ENCODE results near the gene TRIM58.

The TRIM58 gene

GRCh38 chr1:247849616-247850015 is 7.4 kb upstream of the TRIM58 start:
- H3K4me1 ChIP-seq (ENCODE audit: control extremely low read depth in 1 of 4, control insufficient read depth in 4 of 4, insufficient read depth in 4 of 4, low read length in 3 of 4): peaks cover 6 to 22% (median 15%) of the 10 kb centered on the region in 4 experiments
- CTCF ChIA-PET: interaction anchor here (1.0 kb wide), 2 partner anchors 9 to 10 kb away, joined by 3 read pairs; no protein-coding TSS in a partner anchor
- POLR2A ChIA-PET: no interaction called here
- H3K36me3 ChIP-seq (ENCODE audit: control insufficient read depth in 4 of 4, insufficient read depth in 4 of 4, low read length in 3 of 4): no peaks in the 10 kb centered on the region
- no peaks in the 10 kb centered on the region for H3K27me3 ChIP-seq (replicated peaks in 2 of 5; ENCODE audit: control insufficient read depth in 4 of 5, insufficient read depth in 5 of 5, low read length in 4 of 5)
- H3K4me3 ChIP-seq (ENCODE audit: control insufficient read depth in 1 of 7, extremely low read depth in 1 of 7, insufficient read depth in 4 of 7, low read depth in 2 of 7, low read length in 6 of 7): no peak overlapping the region
- H3K9me3 ChIP-seq (ENCODE audit: control extremely low read depth in 1 of 5, control insufficient read depth in 4 of 5, insufficient read depth in 2 of 5, low read depth in 1 of 5, low read length in 4 of 5): no peaks in the 10 kb centered on the region
- no CpG with 5 or more reads among the region's 1 CpG for WGBS (ENCODE audit: insufficient coverage)
- DNase-seq: no peak
- no peak overlapping the region for H3K27ac ChIP-seq (ENCODE audit: insufficient read depth in 1 of 2, low read depth in 1 of 2, low read length in 2 of 2, poor library complexity in 1 of 2, severe bottlenecking in 2 of 2)

- ChIA-PET CTCF (interaction anchor here (0.5 kb wide), 1 partner anchor 1823 kb away, joined by 3 read pairs; no protein-coding TSS in a partner anchor), POLR2A (no interaction called here)
- WGBS (ENCODE audit: insufficient coverage): 74% methylated on average over 12 of the region's 14 CpGs
- H3K27ac ChIP-seq (ENCODE audit: insufficient read depth in 1 of 2, low read depth in 1 of 2, low read length in 2 of 2, poor library complexity in 1 of 2, severe bottlenecking in 2 of 2): peak overlapping the region in 1 of 2 experiments; percentile 54
- peaks cover 13 to 64% (median 44%) of the 10 kb centered on the region in 4 experiments for H3K4me1 ChIP-seq (ENCODE audit: control extremely low read depth in 1 of 4, control insufficient read depth in 4 of 4, insufficient read depth in 4 of 4, low read length in 3 of 4)
- peak; percentile 66 to 92 (median 86) for DNase-seq
- H3K27me3 ChIP-seq (replicated peaks in 2 of 5; ENCODE audit: control insufficient read depth in 4 of 5, insufficient read depth in 5 of 5, low read length in 4 of 5): no peaks in the 10 kb centered on the region
- no peaks in the 10 kb centered on the region for H3K9me3 ChIP-seq (ENCODE audit: control extremely low read depth in 1 of 5, control insufficient read depth in 4 of 5, insufficient read depth in 2 of 5, low read depth in 1 of 5, low read length in 4 of 5)
- H3K36me3 ChIP-seq (ENCODE audit: control insufficient read depth in 4 of 4, insufficient read depth in 4 of 4, low read length in 3 of 4): no peaks in the 10 kb centered on the region
- H3K4me3 ChIP-seq (ENCODE audit: control insufficient read depth in 1 of 7, extremely low read depth in 1 of 7, insufficient read depth in 4 of 7, low read depth in 2 of 7, low read length in 6 of 7): no peak overlapping the region
These were observed 2.0 kb upstream of the TRIM58 start for GRCh38 chr1:247854899-247855545.

- no peaks in the 10 kb centered on the region for H3K27me3 ChIP-seq (replicated peaks in 2 of 5; ENCODE audit: control insufficient read depth in 4 of 5, insufficient read depth in 5 of 5, low read length in 4 of 5)
- H3K9me3 ChIP-seq (ENCODE audit: control extremely low read depth in 1 of 5, control insufficient read depth in 4 of 5, insufficient read depth in 2 of 5, low read depth in 1 of 5, low read length in 4 of 5): no peaks in the 10 kb centered on the region
- H3K4me3 ChIP-seq (ENCODE audit: control insufficient read depth in 1 of 7, extremely low read depth in 1 of 7, insufficient read depth in 4 of 7, low read depth in 2 of 7, low read length in 6 of 7): no peak overlapping the region
- peaks cover 13 to 64% (median 48%) of the 10 kb centered on the region in 4 experiments for H3K4me1 ChIP-seq (ENCODE audit: control extremely low read depth in 1 of 4, control insufficient read depth in 4 of 4, insufficient read depth in 4 of 4, low read length in 3 of 4)
- WGBS (ENCODE audit: insufficient coverage): 93% methylated on average over 4 of the region's 4 CpGs
- DNase-seq: no peak
- no peak overlapping the region for H3K27ac ChIP-seq (ENCODE audit: insufficient read depth in 1 of 2, low read depth in 1 of 2, low read length in 2 of 2, poor library complexity in 1 of 2, severe bottlenecking in 2 of 2)
- ChIA-PET CTCF (interaction anchor here (1.4 kb wide), 1 partner anchor 180 kb away, joined by 4 read pairs; no protein-coding TSS in a partner anchor), POLR2A (no interaction called here)
- peaks cover 0 to 6% (median 5%) of the 10 kb centered on the region in 4 experiments for H3K36me3 ChIP-seq (ENCODE audit: control insufficient read depth in 4 of 4, insufficient read depth in 4 of 4, low read length in 3 of 4)
These were observed 1.1 kb upstream of the TRIM58 start for GRCh38 chr1:247855911-247856310.

GRCh38 chr1:247857985-247858619 is 1.1 kb downstream of the TRIM58 start:
- H3K4me1 ChIP-seq (ENCODE audit: control extremely low read depth in 1 of 4, control insufficient read depth in 4 of 4, insufficient read depth in 4 of 4, low read length in 3 of 4): peaks cover 7 to 50% (median 38%) of the 10 kb centered on the region in 4 experiments
- H3K9me3 ChIP-seq (ENCODE audit: control extremely low read depth in 1 of 5, control insufficient read depth in 4 of 5, insufficient read depth in 2 of 5, low read depth in 1 of 5, low read length in 4 of 5): no peaks in the 10 kb centered on the region
- H3K27ac ChIP-seq (ENCODE audit: insufficient read depth in 1 of 2, low read depth in 1 of 2, low read length in 2 of 2, poor library complexity in 1 of 2, severe bottlenecking in 2 of 2): peak overlapping the region; percentile 67 to 89
- CTCF ChIA-PET: interaction anchor here (0.5 to 3.0 kb wide), 15 partner anchors 8 to 377 kb away, joined by 3 to 12 read pairs (median 3); partner anchors contain the start of gene OR2W3
- H3K36me3 ChIP-seq (ENCODE audit: control insufficient read depth in 4 of 4, insufficient read depth in 4 of 4, low read length in 3 of 4): peaks cover 7 to 21% (median 12%) of the 10 kb centered on the region in 4 experiments
- peak in 1 of 3 donors; percentile 42 for DNase-seq
- H3K27me3 ChIP-seq (replicated peaks in 2 of 5; ENCODE audit: control insufficient read depth in 4 of 5, insufficient read depth in 5 of 5, low read length in 4 of 5): no peaks in the 10 kb centered on the region
- 0% methylated on average over 9 of the region's 15 CpGs for WGBS (ENCODE audit: insufficient coverage)
- peak overlapping the region; percentile 73 to 93 (median 87) for H3K4me3 ChIP-seq (ENCODE audit: control insufficient read depth in 1 of 7, extremely low read depth in 1 of 7, insufficient read depth in 4 of 7, low read depth in 2 of 7, low read length in 6 of 7)
- POLR2A ChIA-PET: interaction anchor here (0.6 to 1.0 kb wide), 6 partner anchors 14 to 430 kb away, joined by 3 read pairs; no protein-coding TSS in a partner anchor

- peaks cover 21 to 64% (median 36%) of the 10 kb centered on the region in 4 experiments for H3K36me3 ChIP-seq (ENCODE audit: control insufficient read depth in 4 of 4, insufficient read depth in 4 of 4, low read length in 3 of 4)
- H3K4me1 ChIP-seq (ENCODE audit: control extremely low read depth in 1 of 4, control insufficient read depth in 4 of 4, insufficient read depth in 4 of 4, low read length in 3 of 4): peaks cover 7 to 16% (median 12%) of the 10 kb centered on the region in 4 experiments
- POLR2A ChIA-PET: interaction anchor here (0.6 kb wide), 2 partner anchors 23 to 164 kb away, joined by 3 read pairs; no protein-coding TSS in a partner anchor
- CTCF ChIA-PET: no interaction called here
- H3K27ac ChIP-seq (ENCODE audit: insufficient read depth in 1 of 2, low read depth in 1 of 2, low read length in 2 of 2, poor library complexity in 1 of 2, severe bottlenecking in 2 of 2): no peak overlapping the region
- no peaks in the 10 kb centered on the region for H3K27me3 ChIP-seq (replicated peaks in 2 of 5; ENCODE audit: control insufficient read depth in 4 of 5, insufficient read depth in 5 of 5, low read length in 4 of 5)
- peaks cover 0 to 1% (median 0%) of the 10 kb centered on the region in 5 experiments for H3K9me3 ChIP-seq (ENCODE audit: control extremely low read depth in 1 of 5, control insufficient read depth in 4 of 5, insufficient read depth in 2 of 5, low read depth in 1 of 5, low read length in 4 of 5)
- no CpG with 5 or more reads among the region's 4 CpGs for WGBS (ENCODE audit: insufficient coverage)
- H3K4me3 ChIP-seq (ENCODE audit: control insufficient read depth in 1 of 7, extremely low read depth in 1 of 7, insufficient read depth in 4 of 7, low read depth in 2 of 7, low read length in 6 of 7): no peak overlapping the region
- DNase-seq: no peak
These were observed 5.8 kb downstream of the TRIM58 start for GRCh38 chr1:247862756-247863155.

- H3K27me3 ChIP-seq (replicated peaks in 2 of 5; ENCODE audit: control insufficient read depth in 4 of 5, insufficient read depth in 5 of 5, low read length in 4 of 5): no peaks in the 10 kb centered on the region
- 95% methylated on average over 13 of the region's 17 CpGs for WGBS (ENCODE audit: insufficient coverage)
- no peak for DNase-seq
- peaks cover 0 to 7% (median 2%) of the 10 kb centered on the region in 4 experiments for H3K4me1 ChIP-seq (ENCODE audit: control extremely low read depth in 1 of 4, control insufficient read depth in 4 of 4, insufficient read depth in 4 of 4, low read length in 3 of 4)
- H3K27ac ChIP-seq (ENCODE audit: insufficient read depth in 1 of 2, low read depth in 1 of 2, low read length in 2 of 2, poor library complexity in 1 of 2, severe bottlenecking in 2 of 2): no peak overlapping the region
- CTCF ChIA-PET: no interaction called here
- POLR2A ChIA-PET: no interaction called here
- peaks cover 0 to 3% (median 1%) of the 10 kb centered on the region in 5 experiments for H3K9me3 ChIP-seq (ENCODE audit: control extremely low read depth in 1 of 5, control insufficient read depth in 4 of 5, insufficient read depth in 2 of 5, low read depth in 1 of 5, low read length in 4 of 5)
- peaks cover 31 to 82% (median 52%) of the 10 kb centered on the region in 4 experiments for H3K36me3 ChIP-seq (ENCODE audit: control insufficient read depth in 4 of 4, insufficient read depth in 4 of 4, low read length in 3 of 4)
- H3K4me3 ChIP-seq (ENCODE audit: control insufficient read depth in 1 of 7, extremely low read depth in 1 of 7, insufficient read depth in 4 of 7, low read depth in 2 of 7, low read length in 6 of 7): no peak overlapping the region
These were observed 7.7 kb downstream of the TRIM58 start for GRCh38 chr1:247864644-247865043.

- POLR2A ChIA-PET: no interaction called here
- 98% methylated on average over 6 of the region's 6 CpGs for WGBS (ENCODE audit: insufficient coverage)
These were observed 8.4 kb downstream of the TRIM58 start for GRCh38 chr1:247865416-247865815.

More at GRCh38 chr1:247865416-247865815, 8.4 kb downstream of the TRIM58 start:
- H3K27me3 ChIP-seq (replicated peaks in 2 of 5; ENCODE audit: control insufficient read depth in 4 of 5, insufficient read depth in 5 of 5, low read length in 4 of 5): no peaks in the 10 kb centered on the region
- no peak overlapping the region for H3K27ac ChIP-seq (ENCODE audit: insufficient read depth in 1 of 2, low read depth in 1 of 2, low read length in 2 of 2, poor library complexity in 1 of 2, severe bottlenecking in 2 of 2)
- no peak for DNase-seq
- no peak overlapping the region for H3K4me3 ChIP-seq (ENCODE audit: control insufficient read depth in 1 of 7, extremely low read depth in 1 of 7, insufficient read depth in 4 of 7, low read depth in 2 of 7, low read length in 6 of 7)
- peaks cover 0 to 6% (median 4%) of the 10 kb centered on the region in 5 experiments for H3K9me3 ChIP-seq (ENCODE audit: control extremely low read depth in 1 of 5, control insufficient read depth in 4 of 5, insufficient read depth in 2 of 5, low read depth in 1 of 5, low read length in 4 of 5)
- CTCF ChIA-PET: no interaction called here
- H3K36me3 ChIP-seq (ENCODE audit: control insufficient read depth in 4 of 4, insufficient read depth in 4 of 4, low read length in 3 of 4): peaks cover 35 to 89% (median 58%) of the 10 kb centered on the region in 4 experiments
- H3K4me1 ChIP-seq (ENCODE audit: control extremely low read depth in 1 of 4, control insufficient read depth in 4 of 4, insufficient read depth in 4 of 4, low read length in 3 of 4): peaks cover 0 to 2% (median 0%) of the 10 kb centered on the region in 4 experiments
